ENCODE results near the gene ANKRD29. TPM values are rescaled to one million over a fixed set of nuclear protein-coding genes. Genes with fewer than 3 reads are reported as not detected.

The ANKRD29 gene
- total and polyA plus RNA-seq, 9 of the 15 experiments (the other 6 are each of a cell fraction or from before 2014, with no cell fraction given), result 0.36 TPM; not detected in 8

DNA sequence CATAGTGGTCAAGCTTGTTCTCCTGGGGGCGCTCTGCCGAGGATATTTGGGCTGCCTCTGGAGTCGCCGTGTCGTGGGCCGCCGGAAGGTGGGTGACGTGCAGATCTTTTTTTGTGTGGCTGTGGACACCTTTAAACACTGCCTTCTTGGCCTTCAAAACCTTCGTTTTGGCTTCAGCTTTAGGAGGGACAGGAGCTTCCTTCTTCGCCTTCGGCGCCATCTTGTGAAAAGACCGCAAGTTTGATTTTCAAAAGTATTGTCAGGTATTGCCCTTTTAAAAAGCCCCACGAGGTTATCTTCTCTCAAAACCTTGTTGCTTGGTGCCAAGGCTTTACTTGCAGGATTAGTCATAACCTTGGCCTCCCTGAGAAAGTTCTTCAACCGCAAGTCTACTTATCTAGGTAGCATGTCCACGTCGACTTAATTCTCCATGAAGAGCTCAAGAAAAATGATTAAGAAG, 47.4 kb upstream of the ANKRD29 start (continued):
- TF ChIP-seq, protein P1, sequence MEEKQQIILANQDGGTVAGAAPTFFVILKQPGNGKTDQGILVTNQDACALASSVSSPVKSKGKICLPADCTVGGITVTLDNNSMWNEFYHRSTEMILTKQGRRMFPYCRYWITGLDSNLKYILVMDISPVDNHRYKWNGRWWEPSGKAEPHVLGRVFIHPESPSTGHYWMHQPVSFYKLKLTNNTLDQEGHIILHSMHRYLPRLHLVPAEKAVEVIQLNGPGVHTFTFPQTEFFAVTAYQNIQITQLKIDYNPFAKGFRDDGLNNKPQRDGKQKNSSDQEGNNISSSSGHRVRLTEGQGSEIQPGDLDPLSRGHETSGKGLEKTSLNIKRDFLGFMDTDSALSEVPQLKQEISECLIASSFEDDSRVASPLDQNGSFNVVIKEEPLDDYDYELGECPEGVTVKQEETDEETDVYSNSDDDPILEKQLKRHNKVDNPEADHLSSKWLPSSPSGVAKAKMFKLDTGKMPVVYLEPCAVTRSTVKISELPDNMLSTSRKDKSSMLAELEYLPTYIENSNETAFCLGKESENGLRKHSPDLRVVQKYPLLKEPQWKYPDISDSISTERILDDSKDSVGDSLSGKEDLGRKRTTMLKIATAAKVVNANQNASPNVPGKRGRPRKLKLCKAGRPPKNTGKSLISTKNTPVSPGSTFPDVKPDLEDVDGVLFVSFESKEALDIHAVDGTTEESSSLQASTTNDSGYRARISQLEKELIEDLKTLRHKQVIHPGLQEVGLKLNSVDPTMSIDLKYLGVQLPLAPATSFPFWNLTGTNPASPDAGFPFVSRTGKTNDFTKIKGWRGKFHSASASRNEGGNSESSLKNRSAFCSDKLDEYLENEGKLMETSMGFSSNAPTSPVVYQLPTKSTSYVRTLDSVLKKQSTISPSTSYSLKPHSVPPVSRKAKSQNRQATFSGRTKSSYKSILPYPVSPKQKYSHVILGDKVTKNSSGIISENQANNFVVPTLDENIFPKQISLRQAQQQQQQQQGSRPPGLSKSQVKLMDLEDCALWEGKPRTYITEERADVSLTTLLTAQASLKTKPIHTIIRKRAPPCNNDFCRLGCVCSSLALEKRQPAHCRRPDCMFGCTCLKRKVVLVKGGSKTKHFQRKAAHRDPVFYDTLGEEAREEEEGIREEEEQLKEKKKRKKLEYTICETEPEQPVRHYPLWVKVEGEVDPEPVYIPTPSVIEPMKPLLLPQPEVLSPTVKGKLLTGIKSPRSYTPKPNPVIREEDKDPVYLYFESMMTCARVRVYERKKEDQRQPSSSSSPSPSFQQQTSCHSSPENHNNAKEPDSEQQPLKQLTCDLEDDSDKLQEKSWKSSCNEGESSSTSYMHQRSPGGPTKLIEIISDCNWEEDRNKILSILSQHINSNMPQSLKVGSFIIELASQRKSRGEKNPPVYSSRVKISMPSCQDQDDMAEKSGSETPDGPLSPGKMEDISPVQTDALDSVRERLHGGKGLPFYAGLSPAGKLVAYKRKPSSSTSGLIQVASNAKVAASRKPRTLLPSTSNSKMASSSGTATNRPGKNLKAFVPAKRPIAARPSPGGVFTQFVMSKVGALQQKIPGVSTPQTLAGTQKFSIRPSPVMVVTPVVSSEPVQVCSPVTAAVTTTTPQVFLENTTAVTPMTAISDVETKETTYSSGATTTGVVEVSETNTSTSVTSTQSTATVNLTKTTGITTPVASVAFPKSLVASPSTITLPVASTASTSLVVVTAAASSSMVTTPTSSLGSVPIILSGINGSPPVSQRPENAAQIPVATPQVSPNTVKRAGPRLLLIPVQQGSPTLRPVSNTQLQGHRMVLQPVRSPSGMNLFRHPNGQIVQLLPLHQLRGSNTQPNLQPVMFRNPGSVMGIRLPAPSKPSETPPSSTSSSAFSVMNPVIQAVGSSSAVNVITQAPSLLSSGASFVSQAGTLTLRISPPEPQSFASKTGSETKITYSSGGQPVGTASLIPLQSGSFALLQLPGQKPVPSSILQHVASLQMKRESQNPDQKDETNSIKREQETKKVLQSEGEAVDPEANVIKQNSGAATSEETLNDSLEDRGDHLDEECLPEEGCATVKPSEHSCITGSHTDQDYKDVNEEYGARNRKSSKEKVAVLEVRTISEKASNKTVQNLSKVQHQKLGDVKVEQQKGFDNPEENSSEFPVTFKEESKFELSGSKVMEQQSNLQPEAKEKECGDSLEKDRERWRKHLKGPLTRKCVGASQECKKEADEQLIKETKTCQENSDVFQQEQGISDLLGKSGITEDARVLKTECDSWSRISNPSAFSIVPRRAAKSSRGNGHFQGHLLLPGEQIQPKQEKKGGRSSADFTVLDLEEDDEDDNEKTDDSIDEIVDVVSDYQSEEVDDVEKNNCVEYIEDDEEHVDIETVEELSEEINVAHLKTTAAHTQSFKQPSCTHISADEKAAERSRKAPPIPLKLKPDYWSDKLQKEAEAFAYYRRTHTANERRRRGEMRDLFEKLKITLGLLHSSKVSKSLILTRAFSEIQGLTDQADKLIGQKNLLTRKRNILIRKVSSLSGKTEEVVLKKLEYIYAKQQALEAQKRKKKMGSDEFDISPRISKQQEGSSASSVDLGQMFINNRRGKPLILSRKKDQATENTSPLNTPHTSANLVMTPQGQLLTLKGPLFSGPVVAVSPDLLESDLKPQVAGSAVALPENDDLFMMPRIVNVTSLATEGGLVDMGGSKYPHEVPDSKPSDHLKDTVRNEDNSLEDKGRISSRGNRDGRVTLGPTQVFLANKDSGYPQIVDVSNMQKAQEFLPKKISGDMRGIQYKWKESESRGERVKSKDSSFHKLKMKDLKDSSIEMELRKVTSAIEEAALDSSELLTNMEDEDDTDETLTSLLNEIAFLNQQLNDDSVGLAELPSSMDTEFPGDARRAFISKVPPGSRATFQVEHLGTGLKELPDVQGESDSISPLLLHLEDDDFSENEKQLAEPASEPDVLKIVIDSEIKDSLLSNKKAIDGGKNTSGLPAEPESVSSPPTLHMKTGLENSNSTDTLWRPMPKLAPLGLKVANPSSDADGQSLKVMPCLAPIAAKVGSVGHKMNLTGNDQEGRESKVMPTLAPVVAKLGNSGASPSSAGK (IDR thresholded peaks at IDR 0.05), result peak; percentile 92
- no peak for TF ChIP-seq NFYB (IDR thresholded peaks at IDR 0.05; ENCODE audit: extremely low read depth, insufficient read length)
- 0 out of 4 replicates have a peak, but pooled peaks of 1 of the 2 experiments have one; percentile 24 for TF ChIP-seq MAZ (CRISPR knock-in tag; conservative IDR thresholded peaks at IDR 0.05 in 1 of 2, IDR thresholded peaks at IDR 0.05 in 1 of 2)
- TF ChIP-seq HNRNPUL1 (IDR thresholded peaks at IDR 0.05; ENCODE audit: low read length), result no peak
- TF ChIP-seq, protein P2, sequence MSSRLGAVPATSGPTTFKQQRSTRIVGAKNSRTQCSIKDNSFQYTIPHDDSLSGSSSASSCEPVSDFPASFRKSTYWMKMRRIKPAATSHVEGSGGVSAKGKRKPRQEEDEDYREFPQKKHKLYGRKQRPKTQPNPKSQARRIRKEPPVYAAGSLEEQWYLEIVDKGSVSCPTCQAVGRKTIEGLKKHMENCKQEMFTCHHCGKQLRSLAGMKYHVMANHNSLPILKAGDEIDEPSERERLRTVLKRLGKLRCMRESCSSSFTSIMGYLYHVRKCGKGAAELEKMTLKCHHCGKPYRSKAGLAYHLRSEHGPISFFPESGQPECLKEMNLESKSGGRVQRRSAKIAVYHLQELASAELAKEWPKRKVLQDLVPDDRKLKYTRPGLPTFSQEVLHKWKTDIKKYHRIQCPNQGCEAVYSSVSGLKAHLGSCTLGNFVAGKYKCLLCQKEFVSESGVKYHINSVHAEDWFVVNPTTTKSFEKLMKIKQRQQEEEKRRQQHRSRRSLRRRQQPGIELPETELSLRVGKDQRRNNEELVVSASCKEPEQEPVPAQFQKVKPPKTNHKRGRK (tag; IDR thresholded peaks at IDR 0.05), result no peak
- no peak for TF ChIP-seq ZNF134 (CRISPR knock-in tag; conservative IDR thresholded peaks at IDR 0.05)
- TF ChIP-seq, protein P3, sequence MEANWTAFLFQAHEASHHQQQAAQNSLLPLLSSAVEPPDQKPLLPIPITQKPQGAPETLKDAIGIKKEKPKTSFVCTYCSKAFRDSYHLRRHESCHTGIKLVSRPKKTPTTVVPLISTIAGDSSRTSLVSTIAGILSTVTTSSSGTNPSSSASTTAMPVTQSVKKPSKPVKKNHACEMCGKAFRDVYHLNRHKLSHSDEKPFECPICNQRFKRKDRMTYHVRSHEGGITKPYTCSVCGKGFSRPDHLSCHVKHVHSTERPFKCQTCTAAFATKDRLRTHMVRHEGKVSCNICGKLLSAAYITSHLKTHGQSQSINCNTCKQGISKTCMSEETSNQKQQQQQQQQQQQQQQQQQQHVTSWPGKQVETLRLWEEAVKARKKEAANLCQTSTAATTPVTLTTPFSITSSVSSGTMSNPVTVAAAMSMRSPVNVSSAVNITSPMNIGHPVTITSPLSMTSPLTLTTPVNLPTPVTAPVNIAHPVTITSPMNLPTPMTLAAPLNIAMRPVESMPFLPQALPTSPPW (CRISPR knock-in tag; IDR thresholded peaks at IDR 0.05), result peak; percentile 47; the same call in 1 of the 2 replicates
- TF ChIP-seq, protein P4, sequence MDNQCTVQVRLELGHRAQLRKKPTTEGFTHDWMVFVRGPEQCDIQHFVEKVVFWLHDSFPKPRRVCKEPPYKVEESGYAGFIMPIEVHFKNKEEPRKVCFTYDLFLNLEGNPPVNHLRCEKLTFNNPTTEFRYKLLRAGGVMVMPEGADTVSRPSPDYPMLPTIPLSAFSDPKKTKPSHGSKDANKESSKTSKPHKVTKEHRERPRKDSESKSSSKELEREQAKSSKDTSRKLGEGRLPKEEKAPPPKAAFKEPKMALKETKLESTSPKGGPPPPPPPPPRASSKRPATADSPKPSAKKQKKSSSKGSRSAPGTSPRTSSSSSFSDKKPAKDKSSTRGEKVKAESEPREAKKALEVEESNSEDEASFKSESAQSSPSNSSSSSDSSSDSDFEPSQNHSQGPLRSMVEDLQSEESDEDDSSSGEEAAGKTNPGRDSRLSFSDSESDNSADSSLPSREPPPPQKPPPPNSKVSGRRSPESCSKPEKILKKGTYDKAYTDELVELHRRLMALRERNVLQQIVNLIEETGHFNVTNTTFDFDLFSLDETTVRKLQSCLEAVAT (IDR thresholded peaks at IDR 0.05), result peak in 1 of 2 experiments; percentile 46; a peak in 1 of 4 replicates
- no peak for TF ChIP-seq SLC30A9 (CRISPR knock-in tag; IDR thresholded peaks at IDR 0.05)
- TF ChIP-seq SMAD2 (IDR thresholded peaks at IDR 0.05; ENCODE audit: low read depth, low read length), result no peak
- TF ChIP-seq MAFF (IDR thresholded peaks at IDR 0.05; ENCODE audit: low read length), result 0 out of 2 replicates have a peak, but pooled peaks have one; percentile 2
- TF ChIP-seq ATF7 (IDR thresholded peaks at IDR 0.05), result peak; percentile 71; the same call in 1 of the 2 replicates
